HFFc6 (cell line): ENCODE results near the gene GTF2B. TPM values are rescaled to one million over a fixed set of nuclear protein-coding genes. Genes with fewer than 3 reads are reported as not detected.
A peak's percentile ranks its signal among the peaks of the same experiment; 100 is the strongest.
"Not testable (repeated sequence)": the region's sequence is repeated elsewhere in the genome, so short reads cannot be mapped to it uniquely, and the experiment has no call there.

Experiments
- DNase-seq: peaks from one replicate; pipeline ENCODE4 v3.0.0-alpha.2; 2018
- H3K27ac Mint-ChIP-seq: 2 replicates; pipeline ENCODE4 v1.8.0; 2020; ENCODE audit warnings: mild to moderate bottlenecking, mixed read lengths
- H3K27me3 Mint-ChIP-seq: 2 replicates; pipeline ENCODE4 v1.8.0; 2021; ENCODE audit warnings: mild to moderate bottlenecking, moderate library complexity, mixed read lengths; ENCODE audit not compliant: insufficient read depth
- H3K36me3 Mint-ChIP-seq: 2 replicates; pipeline ENCODE4 v1.8.0; 2021; ENCODE audit warnings: low read depth, mixed read lengths
- H3K4me1 Mint-ChIP-seq: 2 replicates; pipeline ENCODE4 v1.8.0; 2020; ENCODE audit warnings: low read depth, mixed read lengths
- H3K4me3 Mint-ChIP-seq: 2 replicates; pipeline ENCODE4 v1.8.0; 2020; ENCODE audit warnings: mild to moderate bottlenecking, moderate library complexity, mixed read lengths
- H3K9me3 Mint-ChIP-seq: 2 replicates; pipeline ENCODE4 v1.8.0; 2020; ENCODE audit warnings: mild to moderate bottlenecking, mixed read lengths
- total RNA-seq, 6 experiments: library from RNA; stranded (reverse); fragmentation: NEBNext Ultra II Directional; extraction: Animal tissue kit (Norgen Biotek cat#: 25700); gene quantifications; 2 replicates in 1 of 6; 3 replicates in 5 of 6; pipeline ENCODE4 v1.2.3, GENCODE V29; 2021
- TF ChIP-seq, protein P1 (sequence below): fragments of 200-600 bp; sonication (generic); IDR thresholded peaks from 2 replicates; pipeline ENCODE4 v1.5.0; 2021; ENCODE audit warnings: antibody characterized with exemption, mild to moderate bottlenecking

Gene GTF2B
- total RNA-seq, 6 experiments from 2014 or later, result 24.8 to 29.7 (median 27.0) TPM

- no peaks in the 10 kb centered on the region for H3K4me1 Mint-ChIP-seq
- no peaks in the 10 kb centered on the region for H3K9me3 Mint-ChIP-seq
- TF ChIP-seq, protein P1, sequence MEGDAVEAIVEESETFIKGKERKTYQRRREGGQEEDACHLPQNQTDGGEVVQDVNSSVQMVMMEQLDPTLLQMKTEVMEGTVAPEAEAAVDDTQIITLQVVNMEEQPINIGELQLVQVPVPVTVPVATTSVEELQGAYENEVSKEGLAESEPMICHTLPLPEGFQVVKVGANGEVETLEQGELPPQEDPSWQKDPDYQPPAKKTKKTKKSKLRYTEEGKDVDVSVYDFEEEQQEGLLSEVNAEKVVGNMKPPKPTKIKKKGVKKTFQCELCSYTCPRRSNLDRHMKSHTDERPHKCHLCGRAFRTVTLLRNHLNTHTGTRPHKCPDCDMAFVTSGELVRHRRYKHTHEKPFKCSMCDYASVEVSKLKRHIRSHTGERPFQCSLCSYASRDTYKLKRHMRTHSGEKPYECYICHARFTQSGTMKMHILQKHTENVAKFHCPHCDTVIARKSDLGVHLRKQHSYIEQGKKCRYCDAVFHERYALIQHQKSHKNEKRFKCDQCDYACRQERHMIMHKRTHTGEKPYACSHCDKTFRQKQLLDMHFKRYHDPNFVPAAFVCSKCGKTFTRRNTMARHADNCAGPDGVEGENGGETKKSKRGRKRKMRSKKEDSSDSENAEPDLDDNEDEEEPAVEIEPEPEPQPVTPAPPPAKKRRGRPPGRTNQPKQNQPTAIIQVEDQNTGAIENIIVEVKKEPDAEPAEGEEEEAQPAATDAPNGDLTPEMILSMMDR, result no peak
- H3K36me3 Mint-ChIP-seq, result no peaks in the 10 kb centered on the region
- no peak for DNase-seq
- H3K27ac Mint-ChIP-seq, result 0 out of 2 replicates have a peak overlapping the region, but pooled peaks have one; percentile 3
- H3K4me3 Mint-ChIP-seq, result no peak overlapping the region
- H3K27me3 Mint-ChIP-seq, result no peaks in the 10 kb centered on the region
Measured at GRCh38 chr1:88847643-88848042, 43.7 kb downstream of the GTF2B start.

GRCh38 chr1:88825721-88826120 lies 65.6 kb downstream of the GTF2B start:
- H3K4me3 Mint-ChIP-seq, result no peak overlapping the region
- no peak overlapping the region for H3K27ac Mint-ChIP-seq
- no peak for DNase-seq
- H3K9me3 Mint-ChIP-seq, result no peaks in the 10 kb centered on the region
- no peaks in the 10 kb centered on the region; the same call in 1 of the 2 replicates for H3K36me3 Mint-ChIP-seq
- TF ChIP-seq, protein P1, result no peak
- H3K27me3 Mint-ChIP-seq, result peaks cover 1% of the 10 kb centered on the region; the same call in 1 of the 2 replicates
- no peaks in the 10 kb centered on the region; the same call in 1 of the 2 replicates for H3K4me1 Mint-ChIP-seq

- not testable (repeated sequence) for DNase-seq, H3K4me1 Mint-ChIP-seq, H3K9me3 Mint-ChIP-seq, H3K4me3 Mint-ChIP-seq, H3K27me3 Mint-ChIP-seq, H3K27ac Mint-ChIP-seq
- peaks cover 20% of the 10 kb centered on the region for H3K36me3 Mint-ChIP-seq
Measured at GRCh38 chr1:88819642-88820041, 71.7 kb downstream of the GTF2B start.

- Mint-ChIP-seq H3K27ac (no peak overlapping the region), H3K4me3 (no peak overlapping the region), H3K27me3 (no peaks in the 10 kb centered on the region), H3K36me3 (peaks cover 12% of the 10 kb centered on the region), H3K9me3 (no peaks in the 10 kb centered on the region), H3K4me1 (no peaks in the 10 kb centered on the region)
- DNase-seq, result no peak
- TF ChIP-seq, protein P1, result no peak
Measured at GRCh38 chr1:88813471-88813870, 77.9 kb downstream of the GTF2B start.

DNA sequence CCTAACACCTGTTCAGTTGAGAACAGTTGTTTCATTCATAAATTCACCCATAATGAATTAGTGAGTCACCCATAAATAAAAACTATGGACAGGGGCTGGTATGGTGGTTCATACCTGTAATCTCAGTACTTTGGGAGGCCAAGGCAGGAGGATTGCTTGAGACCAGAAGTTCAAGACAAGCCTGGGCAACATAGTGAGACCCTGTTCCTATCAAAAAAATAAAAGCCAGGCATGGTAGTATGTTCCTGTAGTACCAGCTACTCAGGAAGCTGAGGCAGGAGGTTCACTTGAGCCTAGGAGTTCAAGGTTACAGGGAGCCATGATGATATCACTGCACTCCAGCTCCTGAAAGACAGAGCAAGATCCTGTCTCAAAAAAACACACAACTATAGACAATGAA lies 79.0 kb downstream of the GTF2B start:
- H3K4me1 Mint-ChIP-seq, result no peaks in the 10 kb centered on the region
- H3K27ac Mint-ChIP-seq, result no peak overlapping the region
- TF ChIP-seq, protein P1, result no peak
- peaks cover 12% of the 10 kb centered on the region; the same call in 1 of the 2 replicates for H3K36me3 Mint-ChIP-seq
- no peaks in the 10 kb centered on the region for H3K27me3 Mint-ChIP-seq
- H3K9me3 Mint-ChIP-seq, result no peaks in the 10 kb centered on the region
- H3K4me3 Mint-ChIP-seq, result no peak overlapping the region
- no peak for DNase-seq

GRCh38 chr1:88803444-88803843 lies 87.9 kb downstream of the GTF2B start:
- peaks cover 41% of the 10 kb centered on the region for H3K36me3 Mint-ChIP-seq
- peaks cover 43% of the 10 kb centered on the region for H3K4me1 Mint-ChIP-seq
- TF ChIP-seq, protein P1, result no peak
- DNase-seq, result no peak
- H3K4me3 Mint-ChIP-seq, result no peak overlapping the region
- H3K27me3 Mint-ChIP-seq, result peaks cover 2% of the 10 kb centered on the region; the same call in 1 of the 2 replicates
- H3K9me3 Mint-ChIP-seq, result peaks cover 13% of the 10 kb centered on the region
- H3K27ac Mint-ChIP-seq, result no peak overlapping the region
